Suppressor macrophage (primary cell): ENCODE results near the gene MBD3L3.
"Not testable (repeated sequence)": the region's sequence is repeated elsewhere in the genome, so short reads cannot be mapped to it uniquely, and the experiment has no call there.

Experiments
- DNase-seq, 4 experiments: peaks; one replicate each; pipeline ENCODE4 v3.0.0-alpha.2; 2020 to 2022
- total RNA-seq, 17 experiments: gene quantifications; one replicate each; lab custom pipeline; 2026; ENCODE audit warnings: mixed read lengths in 6 of 17, inconsistent platforms in 3 of 17; lab: John Stamatoyannopoulos, UW

Gene MBD3L3
- total RNA-seq, result 0 to 0.11 (median 0) reads per million in 17 experiments

DNA sequence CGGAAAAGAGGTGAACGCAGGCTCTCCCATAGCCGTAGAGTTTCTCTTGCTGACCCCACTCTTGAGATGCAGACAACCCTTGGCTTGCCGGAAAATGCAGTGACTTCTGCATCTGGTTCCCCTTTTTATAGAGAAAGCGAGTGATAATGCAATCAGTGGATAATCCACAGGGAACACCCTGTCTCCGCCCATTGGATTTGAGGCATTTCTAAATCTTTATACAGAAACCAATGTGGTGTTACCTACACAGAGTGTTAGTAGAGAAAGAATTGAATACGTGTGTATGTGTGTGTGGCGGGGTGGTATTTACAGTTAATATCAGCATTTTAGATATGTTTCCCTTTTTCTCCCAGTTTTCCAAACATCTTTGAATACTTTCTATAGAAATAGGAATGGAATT is at the start of gene MBD3L3:
Gene MBD3L3 (minus strand): TSS at position 101 of the 400 bp plus-strand sequence. CDS start 71 bp downstream, at position 30.
- not testable (repeated sequence) for DNase-seq

DNA sequence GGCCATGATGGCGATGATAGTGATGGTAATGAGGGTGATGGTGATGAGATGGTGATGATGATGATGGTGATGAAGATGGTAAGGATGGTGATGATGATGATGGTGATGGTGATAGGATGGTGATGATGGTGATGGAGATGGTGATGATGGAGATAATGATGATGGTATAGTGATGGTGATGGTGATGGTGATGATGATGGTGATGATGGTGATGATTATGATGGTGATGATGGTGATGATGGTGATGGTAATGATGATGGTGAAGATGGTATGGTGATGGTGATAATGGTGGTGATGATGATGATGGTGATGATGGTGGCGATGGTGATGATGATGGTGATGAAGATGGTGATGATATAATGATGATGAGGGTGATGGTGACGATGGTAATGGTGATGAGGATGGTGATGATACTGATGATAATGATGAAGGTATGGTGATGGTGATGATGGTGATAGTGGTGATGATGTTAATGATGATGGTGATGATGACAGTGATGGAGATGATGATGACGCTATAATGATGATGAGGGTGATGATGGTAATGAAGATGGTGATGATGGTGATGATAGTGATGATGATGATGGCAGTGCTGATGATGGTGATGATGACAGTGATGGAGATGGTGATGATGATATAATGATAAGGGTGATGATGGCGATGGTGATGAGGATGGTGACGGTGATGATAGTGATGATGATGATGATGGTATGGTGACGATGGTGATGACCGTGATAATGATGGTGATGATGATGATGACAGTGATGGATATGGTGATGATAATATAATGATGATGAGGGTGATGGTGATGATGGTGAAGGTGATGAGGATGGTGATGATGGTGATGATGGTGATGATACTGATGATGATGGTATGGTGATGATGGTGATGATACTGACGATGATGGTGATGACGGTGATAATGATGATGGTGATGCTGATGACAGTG is 48.5 kb upstream of the MBD3L3 start:
- no peak for DNase-seq

DNA sequence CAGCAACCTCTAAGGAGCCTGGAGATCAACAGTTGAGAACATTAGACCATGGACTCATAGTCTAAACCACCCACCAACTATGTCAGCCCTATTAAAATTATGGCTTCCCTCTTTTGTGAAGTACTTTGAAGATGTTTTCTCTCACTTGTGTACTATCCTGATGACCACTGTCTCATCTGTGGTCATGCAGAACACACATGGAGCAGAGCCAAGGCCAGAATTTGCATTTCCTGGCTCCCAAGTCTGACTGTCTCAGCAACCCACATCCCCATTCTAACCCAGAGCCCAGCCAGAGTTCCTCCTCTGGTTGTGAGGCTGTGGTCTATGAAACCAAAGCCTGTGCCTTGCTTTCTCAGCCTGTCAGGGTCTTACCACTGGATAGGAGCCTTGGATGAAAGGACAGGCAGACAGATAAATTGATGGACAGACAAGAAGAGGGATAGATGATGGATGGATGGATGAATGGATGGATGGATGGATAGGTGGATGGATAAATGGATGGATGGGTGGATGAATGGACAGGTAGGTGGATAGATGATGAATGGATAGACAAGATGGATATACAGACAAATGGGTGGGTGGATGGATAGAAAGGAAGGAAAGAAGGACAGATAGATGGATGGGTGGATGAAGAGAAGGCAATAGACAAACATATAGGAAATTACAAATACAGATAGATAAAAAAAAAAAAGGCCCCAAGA is 46.4 kb upstream of the MBD3L3 start:
- DNase-seq, result peak; percentile 81 to 91 (median 86)

DNA sequence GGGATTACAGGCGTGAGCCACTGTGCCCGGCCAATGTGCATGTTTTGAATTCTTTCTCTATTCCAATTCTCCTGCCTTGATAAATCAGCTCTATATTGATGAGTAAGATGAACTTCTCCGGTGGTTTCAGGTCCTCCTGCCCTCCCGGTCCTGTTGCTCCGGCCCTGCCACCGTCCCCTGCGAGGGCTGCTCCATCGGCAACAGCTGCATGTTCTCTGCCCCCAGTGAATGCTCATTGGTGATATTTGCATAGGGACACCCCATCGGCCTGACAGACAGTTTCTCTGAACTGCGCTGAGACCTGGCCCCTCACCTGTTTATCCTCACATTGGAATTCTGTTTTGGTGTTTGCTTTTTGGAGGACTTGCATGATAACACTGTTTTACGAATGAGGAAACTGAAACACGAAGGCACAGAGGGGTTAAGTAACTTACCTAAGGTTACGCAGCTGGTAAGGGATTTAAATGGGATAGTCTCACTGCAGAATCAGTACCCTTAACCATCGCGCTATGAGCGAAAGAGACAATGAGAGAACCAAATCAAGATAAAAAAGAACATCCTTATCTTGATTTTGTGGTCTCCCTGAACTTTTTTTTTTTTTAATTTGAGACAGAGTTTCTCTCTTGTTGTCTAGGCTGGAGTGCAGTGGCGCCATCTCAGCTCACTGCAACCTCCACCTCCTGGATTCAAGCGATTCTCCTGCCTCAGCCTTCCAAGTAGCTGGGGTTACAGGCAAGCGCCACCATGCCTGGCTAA is 43.2 kb upstream of the MBD3L3 start:
- no peak for DNase-seq

DNA sequence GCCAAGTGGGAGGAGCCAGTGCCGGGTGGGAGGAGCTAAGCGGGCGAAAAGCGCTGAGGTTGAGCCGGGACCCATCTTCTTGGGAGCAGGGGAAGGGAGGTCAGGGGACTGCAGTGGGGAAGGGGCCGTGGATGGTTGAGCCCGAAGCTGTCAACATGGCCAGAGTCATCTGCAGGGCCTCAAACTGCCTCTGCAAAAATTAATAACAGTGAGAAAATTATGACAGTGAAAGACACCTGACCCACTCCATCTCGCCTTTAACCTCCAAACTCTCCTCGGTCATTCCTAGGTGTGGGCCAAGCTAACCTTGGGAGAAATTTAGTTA is 41.1 kb upstream of the MBD3L3 start:
- DNase-seq, result no peak

DNA sequence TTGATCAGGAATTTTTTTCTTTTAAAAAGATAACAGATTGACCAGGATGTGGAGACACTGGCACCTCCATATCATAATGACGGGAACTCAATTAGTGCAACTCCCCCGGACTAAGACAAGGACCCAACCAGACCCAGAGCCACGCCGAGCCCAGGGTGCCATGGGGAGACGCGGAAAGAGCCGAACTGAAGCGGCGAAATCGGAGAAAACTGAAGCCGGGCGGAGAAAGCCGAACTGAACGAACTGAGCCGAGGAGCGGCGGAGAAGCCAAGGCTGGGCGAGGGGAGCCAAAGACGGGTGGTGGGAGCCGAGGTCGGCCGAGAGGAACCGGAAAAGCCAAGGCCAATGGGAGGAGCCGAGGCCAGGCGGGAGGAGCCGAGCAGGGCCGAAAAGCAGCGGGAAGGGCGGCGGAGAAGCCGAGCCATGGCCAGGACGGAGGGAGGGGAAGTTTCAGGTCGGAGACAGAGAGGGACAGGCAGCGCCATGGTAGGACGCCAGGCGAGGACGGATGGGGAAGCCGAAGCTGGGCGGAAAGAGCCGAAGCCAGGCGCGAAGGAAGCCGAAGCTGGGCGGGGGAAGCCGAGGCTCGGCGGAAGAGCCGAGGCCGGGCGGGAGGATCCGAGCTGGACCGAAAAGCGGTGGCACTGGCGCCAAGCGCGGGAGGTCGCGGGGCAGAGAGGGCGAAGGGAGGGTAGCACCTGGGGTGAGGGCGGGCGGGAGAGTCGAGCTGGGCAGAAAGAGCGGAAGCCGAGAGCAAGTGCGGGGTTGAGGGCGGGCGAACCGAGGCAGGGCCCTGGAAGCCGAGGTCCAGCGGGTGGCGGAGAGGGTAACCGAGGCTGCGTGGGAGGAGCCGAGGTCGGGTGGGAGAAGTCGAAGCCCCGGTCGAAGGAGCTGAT is 40.5 kb upstream of the MBD3L3 start:
- peak; percentile 95 to 97 (median 96) for DNase-seq

DNA sequence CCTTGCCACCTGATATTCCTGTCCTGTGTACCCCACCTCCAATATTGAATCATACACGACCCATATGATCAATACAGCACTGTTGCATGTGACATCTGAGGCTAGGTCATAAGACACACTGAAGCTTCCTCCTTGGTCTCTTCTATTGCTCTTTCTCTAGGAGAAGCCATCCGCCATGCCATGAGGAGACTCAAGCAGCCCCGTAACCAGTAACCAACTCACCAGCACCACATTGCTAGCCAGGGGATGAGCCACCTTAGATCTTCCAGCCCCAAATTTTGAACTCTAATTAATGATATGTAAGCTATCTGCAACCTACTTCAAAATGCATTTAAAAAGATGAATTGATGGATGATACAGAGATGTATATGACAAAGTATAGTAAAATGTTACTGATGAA is 39.6 kb upstream of the MBD3L3 start:
- no peak for DNase-seq

DNA sequence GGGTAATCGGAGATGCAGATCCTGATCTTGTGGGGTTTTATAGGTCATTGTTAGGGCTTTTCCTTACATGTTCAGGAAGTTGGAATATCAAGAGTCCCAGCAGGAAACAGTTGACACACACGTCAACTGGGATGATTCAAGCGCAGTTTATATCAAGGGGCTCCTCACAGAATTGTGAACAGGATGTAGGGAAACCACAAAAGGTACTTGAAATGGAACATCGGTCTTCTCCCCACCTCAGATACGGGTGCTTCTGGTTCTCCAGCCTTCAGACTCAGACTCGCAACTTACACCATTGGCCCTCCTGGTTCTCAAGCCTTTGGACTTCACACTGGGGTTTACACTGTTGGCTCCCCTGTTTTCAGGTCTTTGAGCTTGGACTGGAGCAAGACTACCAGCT is 30.5 kb upstream of the MBD3L3 start:
- DNase-seq, result no peak

DNA sequence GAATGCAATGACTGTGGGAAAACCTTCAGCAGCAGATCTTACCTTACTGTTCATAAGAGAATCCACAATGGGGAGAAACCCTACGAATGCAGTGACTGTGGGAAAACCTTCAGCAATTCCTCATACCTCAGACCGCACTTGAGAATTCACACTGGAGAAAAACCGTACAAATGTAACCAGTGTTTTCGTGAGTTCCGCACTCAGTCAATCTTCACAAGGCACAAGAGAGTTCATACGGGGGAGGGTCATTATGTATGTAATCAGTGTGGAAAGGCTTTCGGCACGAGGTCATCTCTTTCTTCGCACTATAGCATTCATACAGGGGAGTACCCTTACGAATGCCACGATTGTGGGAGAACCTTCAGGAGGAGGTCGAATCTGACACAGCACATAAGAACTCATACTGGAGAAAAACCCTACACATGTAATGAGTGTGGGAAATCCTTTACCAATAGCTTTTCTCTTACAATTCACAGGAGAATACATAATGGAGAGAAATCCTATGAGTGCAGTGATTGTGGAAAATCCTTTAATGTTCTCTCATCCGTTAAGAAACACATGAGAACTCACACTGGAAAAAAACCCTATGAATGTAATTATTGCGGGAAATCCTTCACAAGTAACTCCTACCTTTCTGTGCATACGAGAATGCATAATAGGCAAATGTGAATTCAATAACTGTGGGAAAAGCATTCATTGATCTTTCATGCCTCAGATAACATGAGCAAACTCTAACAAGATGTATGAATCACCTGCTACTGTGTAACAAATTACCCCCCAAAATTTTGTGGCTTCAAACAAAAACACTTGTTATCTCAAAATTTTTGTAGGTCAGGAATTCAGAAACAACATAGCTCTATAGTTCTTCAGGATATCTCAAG is 24.8 kb upstream of the MBD3L3 start:
- DNase-seq, result peak in 2 of 4 experiments; percentile 20 to 29

DNA sequence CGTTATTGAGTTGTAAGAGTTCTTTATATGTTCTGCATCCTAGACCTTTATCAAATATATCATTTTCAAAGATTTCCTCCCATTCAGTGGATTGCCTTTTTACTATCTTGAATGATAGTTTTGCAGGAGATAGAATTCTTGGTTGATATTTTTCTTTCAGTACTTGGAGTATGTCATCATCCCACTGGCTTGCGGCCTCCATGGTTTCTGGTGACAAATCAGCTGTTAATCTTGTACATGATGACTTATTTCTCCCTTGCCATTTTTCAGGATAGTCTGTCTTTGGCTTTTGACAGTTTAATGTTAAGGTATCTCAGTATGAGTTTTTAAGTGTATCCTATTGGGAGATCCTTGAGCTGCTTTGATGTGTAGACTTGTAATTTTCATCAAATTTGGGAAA is 19.5 kb upstream of the MBD3L3 start:
- peak in 1 of 4 experiments; percentile 11 for DNase-seq

DNA sequence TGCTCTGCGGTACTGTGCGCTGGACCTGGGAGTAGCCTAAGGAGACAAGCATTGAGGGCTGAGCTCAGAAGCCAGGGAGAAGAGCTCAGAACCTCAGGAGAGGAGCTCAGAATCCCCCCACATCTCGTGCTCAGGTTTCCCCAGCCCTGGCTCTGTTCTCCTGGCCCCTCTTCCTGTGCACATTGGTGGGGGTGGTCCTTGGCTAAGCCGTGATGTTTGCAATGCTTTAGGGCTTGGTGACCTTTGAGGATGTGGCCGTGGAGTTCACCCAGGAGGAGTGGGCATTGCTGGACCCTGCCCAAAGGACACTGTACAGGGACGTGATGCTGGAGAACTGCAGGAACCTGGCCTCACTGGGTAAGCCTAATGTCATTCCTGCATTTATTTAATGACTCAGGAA is 17.7 kb upstream of the MBD3L3 start:
- DNase-seq, result no peak

DNA sequence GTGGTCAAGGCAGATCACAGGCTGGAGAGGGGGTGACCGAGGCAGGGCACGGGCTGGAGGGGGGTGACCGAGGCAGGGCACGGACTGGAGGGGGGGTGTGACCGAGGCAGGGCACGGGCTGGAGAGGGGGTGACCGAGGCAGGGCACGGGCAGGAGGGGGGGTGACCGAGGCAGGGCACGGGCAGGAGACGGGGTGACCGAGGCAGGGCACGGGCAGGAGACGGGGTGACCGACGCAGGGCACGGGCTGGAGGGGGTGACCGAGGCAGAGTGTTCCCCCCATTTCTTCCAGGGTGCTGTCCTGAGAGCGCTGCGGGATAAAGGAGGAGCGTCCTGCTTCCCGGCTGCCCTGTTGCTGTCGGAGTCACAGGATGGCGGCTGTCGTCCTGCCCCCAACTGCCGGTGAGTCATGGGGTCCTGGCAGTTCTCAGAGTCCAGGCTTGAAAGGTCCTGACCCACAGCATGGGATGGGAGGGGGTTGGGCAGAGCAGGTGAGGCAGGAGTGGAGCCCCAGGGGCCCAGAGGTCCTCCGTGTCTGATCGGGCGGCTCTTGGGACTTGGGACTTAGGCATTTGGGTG is 16.3 kb upstream of the MBD3L3 start:
- DNase-seq, result no peak

DNA sequence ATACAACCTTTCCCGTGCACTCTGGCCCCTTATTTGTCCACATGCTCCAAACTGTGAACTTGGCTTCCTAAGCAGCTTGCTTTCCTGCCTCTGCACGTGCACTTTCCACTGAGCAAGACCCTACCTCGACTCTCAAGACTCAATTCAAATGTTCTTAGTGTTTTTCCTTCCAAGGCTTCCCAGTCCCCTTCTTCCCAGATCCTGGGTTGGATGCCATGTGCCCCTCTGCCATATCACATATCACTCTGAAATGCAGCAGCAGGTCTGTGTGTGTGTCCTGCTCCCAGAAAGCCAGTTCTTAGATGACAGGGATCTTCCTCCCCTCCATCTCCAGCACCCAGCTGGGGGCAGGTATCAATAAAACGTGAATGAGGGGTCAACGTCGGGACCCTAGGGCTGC is 14.1 kb upstream of the MBD3L3 start:
- DNase-seq, result no peak

DNA sequence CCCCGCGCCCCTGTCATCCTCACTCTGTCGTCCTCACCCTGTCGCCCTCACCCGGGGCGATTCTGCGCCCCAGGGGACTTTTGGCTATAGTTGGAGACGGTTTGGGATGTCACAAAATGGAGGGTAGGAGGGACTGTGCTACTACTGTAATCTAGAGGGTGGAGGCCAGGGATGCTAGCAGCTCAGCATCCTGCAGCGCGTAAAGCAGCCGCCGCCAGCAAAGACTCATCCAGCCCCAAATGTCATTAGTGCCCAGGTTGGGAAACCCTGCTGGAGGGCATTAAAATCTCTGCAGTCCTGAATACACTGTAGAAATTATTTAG is 11.4 kb upstream of the MBD3L3 start:
- DNase-seq, result peak in 1 of 4 experiments; percentile 15

DNA sequence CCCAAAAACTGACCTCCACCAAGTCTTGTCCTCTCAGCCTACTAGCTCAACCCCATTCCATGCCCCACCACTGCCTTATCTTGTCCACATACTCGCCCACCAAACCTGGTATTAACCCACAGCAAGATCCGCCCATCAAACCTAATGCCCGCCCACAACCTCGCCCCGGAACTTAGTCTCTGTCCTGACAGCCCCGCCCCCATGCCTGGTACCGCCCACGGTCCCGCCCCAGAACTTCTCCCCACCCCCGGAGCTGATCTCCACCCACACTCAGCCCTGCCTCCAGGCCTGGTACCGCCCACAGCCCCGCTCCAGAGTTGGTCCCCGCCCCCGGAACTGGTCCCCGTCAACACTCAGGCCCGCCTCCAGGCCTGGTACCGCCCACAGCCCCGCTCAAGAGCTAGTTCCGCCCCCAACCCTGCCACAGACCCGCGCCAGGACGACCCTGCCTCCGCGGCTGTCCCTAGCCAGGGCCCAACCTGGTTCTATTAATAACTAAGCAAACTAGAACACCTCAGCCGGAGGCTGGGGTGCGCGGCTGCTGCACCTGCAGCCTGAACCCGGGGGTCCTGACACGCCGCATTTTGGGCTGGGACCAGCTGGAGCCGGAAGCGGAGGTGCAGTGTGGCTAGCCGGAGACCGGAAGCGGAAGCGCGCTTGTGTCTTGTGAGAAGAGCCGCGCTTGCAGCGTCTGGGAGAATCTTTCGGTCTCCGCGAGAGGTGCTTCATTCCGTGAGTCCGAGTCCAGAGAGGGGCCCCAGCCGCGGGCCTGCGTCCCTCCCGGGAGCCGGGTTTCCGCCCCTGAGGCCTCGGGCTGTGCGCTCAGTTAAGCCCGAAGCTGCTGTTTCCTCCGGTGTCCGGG is 10.8 kb upstream of the MBD3L3 start, which contains the start of gene ZNF557:
Gene ZNF557 (plus strand): TSS at position 662 of the 862 bp plus-strand sequence. CDS start 5,372 bp downstream, outside the sequence.
- peak; percentile 97 to 99 (median 98) for DNase-seq

DNA sequence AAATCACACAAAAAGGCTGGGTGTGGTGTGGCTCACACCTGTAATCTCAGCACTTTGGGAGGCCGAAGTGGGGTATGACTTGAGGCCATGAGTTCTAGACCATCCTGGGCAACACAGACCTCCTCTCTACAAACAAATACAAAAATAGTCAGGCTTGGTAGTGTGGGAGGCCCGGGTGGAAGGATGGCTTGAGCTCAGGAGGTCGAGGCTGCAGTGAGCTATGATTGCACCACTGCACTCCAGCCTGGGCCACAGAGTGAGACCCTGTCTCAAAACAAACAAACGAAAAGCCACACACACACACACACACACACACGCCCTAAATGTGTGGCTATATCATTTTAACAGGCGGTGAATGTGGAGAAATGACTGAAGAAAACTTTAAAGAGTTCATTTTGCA is 10.1 kb upstream of the MBD3L3 start:
- DNase-seq, result no peak

DNA sequence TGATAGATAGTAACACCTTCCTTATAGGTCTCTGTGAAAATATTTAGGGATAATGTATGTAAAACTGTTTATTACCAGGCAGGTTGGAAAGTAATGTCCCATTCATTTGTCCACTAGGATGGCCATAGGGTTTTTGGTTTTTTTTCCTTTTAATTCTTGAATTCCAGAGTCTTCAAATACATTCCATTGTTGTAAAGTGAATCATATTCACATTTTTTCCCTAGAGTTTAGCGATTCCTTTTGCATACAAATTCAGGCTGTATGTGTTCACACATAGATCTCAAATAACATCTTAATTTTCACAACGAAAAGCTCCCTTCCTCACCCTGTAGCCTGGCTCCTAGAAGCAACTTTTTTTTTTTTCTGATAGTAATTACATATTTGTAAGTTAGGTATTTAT is 9.2 kb upstream of the MBD3L3 start:
- no peak for DNase-seq

DNA sequence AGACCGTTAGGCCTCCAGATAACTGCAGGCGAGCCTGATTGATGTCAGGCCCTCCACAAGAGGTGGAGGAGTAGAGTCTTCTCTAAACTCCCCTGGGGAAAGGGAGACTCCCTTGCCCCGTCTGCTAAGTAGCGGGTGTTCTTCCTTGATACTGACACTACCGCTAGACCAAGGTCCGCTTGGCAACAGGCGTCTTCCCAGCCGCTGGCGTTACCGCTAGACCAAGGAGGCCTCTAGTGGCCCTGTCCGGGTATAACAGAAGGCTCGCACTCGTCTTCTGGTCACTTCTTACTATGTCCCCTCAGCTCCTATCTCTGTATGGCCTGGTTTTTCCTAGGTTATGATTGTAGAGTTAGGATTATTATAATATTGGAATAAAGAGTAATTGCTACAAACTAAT is 8.6 kb upstream of the MBD3L3 start:
- DNase-seq, result peak in 3 of 4 experiments; percentile 23 to 30 (median 24)

DNA sequence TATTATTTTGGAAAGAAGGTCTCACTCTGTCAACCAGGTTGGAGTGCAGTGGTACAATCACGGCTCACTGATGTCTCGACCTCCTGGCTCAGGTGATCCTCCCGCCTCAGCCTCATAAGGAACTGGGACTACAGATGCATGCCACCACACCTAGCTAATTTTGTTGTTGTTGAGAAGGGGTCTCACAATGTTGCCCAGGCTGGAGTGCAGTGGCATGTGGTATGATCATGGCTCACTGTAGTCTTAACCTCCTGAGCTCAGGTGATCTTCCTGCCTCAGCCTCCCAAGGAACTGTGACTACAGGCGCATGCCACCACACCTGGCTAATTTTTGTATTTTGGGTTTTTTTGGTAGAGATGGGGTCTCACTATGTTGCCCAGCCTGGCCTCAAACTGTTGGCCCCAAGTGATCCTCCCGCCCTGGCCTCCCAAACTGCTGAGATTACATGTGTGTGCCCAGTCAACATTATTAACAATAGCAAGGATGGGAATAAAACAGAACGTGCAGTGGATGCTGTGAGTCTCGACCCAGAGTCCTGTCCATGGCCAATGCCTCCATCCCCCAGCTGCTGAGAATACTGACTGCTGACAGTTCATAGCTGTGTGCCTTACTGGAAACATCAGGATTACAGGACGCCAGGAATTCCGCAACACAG is 5.4 kb upstream of the MBD3L3 start:
- DNase-seq, result no peak
